HepG2 (cell line): Measurements from ENCODE around the gene NCDN. TPM values are rescaled to one million over a fixed set of nuclear protein-coding genes. Genes with fewer than 3 reads are reported as not detected.

Source experiments
- ATAC-seq: fragments of 200-7000 bp; cut with Tn5 transposase; 3 replicates; pipeline ENCODE4 v1.9.1; 2020; ENCODE audit warnings: mild to moderate bottlenecking, moderate library complexity
- BruUV-seq: library from RNA; stranded (reverse); fragments of 400-500 nt; replicated peaks from 2 replicates; lab custom pipeline; 2021; lab: Mats Ljungman, UMichigan
- CTCF ChIA-PET: fragments of 300-600 bp; formaldehyde crosslinking; extraction: SDS; loops from one replicate; lab custom pipeline; 2021; ENCODE audit warnings: low total read pairs, inconsistent platforms, low intra/inter-chr PET ratio; lab: Yijun Ruan, JAX
- POLR2A ChIA-PET: fragments of 350-600 bp; sonication (Branson Sonifier 250); formaldehyde crosslinking; loops from one replicate; lab custom pipeline; 2020; ENCODE audit warnings: antibody characterized with exemption, inconsistent platforms; lab: Yijun Ruan, JAX
- DNase-seq: peaks from one replicate; pipeline ENCODE4 v3.0.0-alpha.2; 2015; ENCODE audit warnings: low spot score
- FAIRE-seq: peaks from 3 replicates; lab custom pipeline; 2011; peaks lifted over from hg19 to GRCh38; lab: Jason Lieb, UNC
- H2AFZ ChIP-seq: one replicate; pipeline ENCODE4 v1.6.1; 2011; ENCODE audit warnings: low read length, inconsistent platforms
- H3K27ac ChIP-seq: fragments of 300-600 bp; 3 replicates; pipeline ENCODE4 v1.8.0; 2011; ENCODE audit warnings: mixed run types, mild to moderate bottlenecking, mixed read lengths, low read length, inconsistent platforms; ENCODE audit not compliant: insufficient read depth; ENCODE audit errors: extremely low read length
- H3K27me3 ChIP-seq, 2 experiments: fragments of 200-600 bp in 1 of 2; 2 replicates in 1 of 2; 3 replicates in 1 of 2; pipeline versions ENCODE4 v1.6.0 to v1.8.0; 2011; ENCODE audit warnings: low read length in 2 of 2, mild to moderate bottlenecking in 2 of 2, moderate library complexity in 2 of 2, inconsistent platforms in 1 of 2; ENCODE audit not compliant: insufficient read depth in 2 of 2, control insufficient read depth in 1 of 2
- H3K36me3 ChIP-seq, 2 experiments: fragments of 200-600 bp in 1 of 2; replicated peaks in 1 of 2; 2 replicates in 1 of 2; 3 replicates in 1 of 2; pipeline versions ENCODE4 v1.5.1 to v1.8.0; 2011; ENCODE audit warnings: low read length in 2 of 2, inconsistent platforms in 1 of 2; ENCODE audit not compliant: insufficient read depth in 2 of 2, control insufficient read depth in 1 of 2
- H3K4me1 ChIP-seq: 2 replicates; pipeline ENCODE4 v1.5.1; 2012; ENCODE audit warnings: low read length, inconsistent platforms; ENCODE audit not compliant: insufficient read depth
- H3K4me2 ChIP-seq: 2 replicates; pipeline ENCODE4 v1.6.0; 2011; ENCODE audit warnings: low read depth, low read length, inconsistent platforms
- H3K4me3 ChIP-seq, 3 experiments: fragments of 200-600 bp in 1 of 3; sonication (generic), shearing (Covaris generic) in 1 of 3; replicated peaks in 1 of 3; 2 replicates each; pipeline ENCODE4 v1.5.1; 2011 to 2016; ENCODE audit warnings: low read length in 3 of 3, inconsistent platforms in 2 of 3, low read depth in 2 of 3, mild to moderate bottlenecking in 2 of 3, control low read depth in 1 of 3, mixed read lengths in 1 of 3; ENCODE audit not compliant: insufficient read depth in 1 of 3
- H3K79me2 ChIP-seq: one replicate; pipeline ENCODE4 v1.6.1; 2011; ENCODE audit warnings: low read length, inconsistent platforms; ENCODE audit not compliant: insufficient read depth
- H3K9ac ChIP-seq: 2 replicates; pipeline ENCODE4 v1.6.0; 2011; ENCODE audit warnings: mild to moderate bottlenecking, low read depth, low read length, inconsistent platforms; ENCODE audit not compliant: insufficient read depth
- H3K9me3 ChIP-seq: 2 replicates; pipeline ENCODE4 v1.5.1; 2012; ENCODE audit warnings: mild to moderate bottlenecking, low read length
- H4K20me1 ChIP-seq: 2 replicates; pipeline ENCODE4 v1.6.0; 2011; ENCODE audit warnings: inconsistent platforms, mild to moderate bottlenecking, low read length, moderate library complexity; ENCODE audit not compliant: insufficient read depth
- MAFK ChIP-seq, 2 experiments: IDR thresholded peaks in 1 of 2; conservative IDR thresholded peaks in 1 of 2; 2 replicates each; pipeline ENCODE4 v1.6.1; 2011; ENCODE audit warnings: improper control_type of control experiment in 2 of 2, low read length in 2 of 2
- SP140L ChIP-seq: sonication (generic); formaldehyde crosslinking; IDR thresholded peaks from 2 replicates; pipeline ENCODE4 v1.4.0; 2020; ENCODE audit warnings: missing genetic modification reagents, borderline replicate concordance
- ZNF280B ChIP-seq: sonication (generic); formaldehyde crosslinking; IDR thresholded peaks from 2 replicates; pipeline ENCODE4 v1.5.0; 2020; ENCODE audit warnings: missing genetic modification reagents, mild to moderate bottlenecking, borderline replicate concordance
- WGBS: methylation state at CpG from one replicate; pipeline ENCODE4 v1.1.6; 2017; ENCODE audit warnings: low lambda C conversion rate; 5-methylcytosine and 5-hydroxymethylcytosine counted together
- in situ Hi-C: cut with HindIII; loops from 2 replicates; pipeline ENCODE4 v1.10.0; 2017; ENCODE audit warnings: low pct_unique_long_range_greater_than_20kb; ENCODE audit not compliant: extremely low pct_ligation_motif_present
- intact Hi-C: fragments of 100-400 bp; cut with micrococcal nuclease; formaldehyde crosslinking; loops from one replicate; pipeline ENCODE4 v1.10.0; 2022; ENCODE audit not compliant: unreplicated experiment
- polyA plus RNA-seq, 8 experiments: library from polyadenylated mRNA; depleted of rRNA in 3 of 8; stranded (reverse) in 7 of 8; unstranded in 1 of 8; fragments of >200 nt; fragmentation: Illumina TruSeq in 4 of 8; extraction: Trizol in 4 of 8; gene quantifications; 2 replicates each; pipeline versions ENCODE4 v1.2.1 to v1.2.3, GENCODE V29; 2011 to 2016; ENCODE audit warnings: low read depth in 4 of 8, missing spikeins in 1 of 8, mixed read lengths in 1 of 8; ENCODE audit not compliant: insufficient read depth in 1 of 8
- total RNA-seq, 5 experiments: library from RNA; depleted of rRNA; stranded (reverse); fragments of >200 nt; fragmentation: Illumina TruSeq; extraction: Trizol; gene quantifications; 2 replicates each; pipeline ENCODE4 v1.2.3, GENCODE V29; 2016; ENCODE audit warnings: low read depth in 1 of 5

NCDN gene
- total and polyA plus RNA-seq, 2 of the 13 experiments (the other 11 are each of a cell fraction or from before 2014, with no cell fraction given), result 6.6 to 9.3 TPM

GRCh38 chr1:35564037-35564883 lies 6.7 kb downstream of the NCDN start (continued):
- no peak for TF ChIP-seq SP140L

- FAIRE-seq, result no peak
- no peaks in the 10 kb centered on the region for H3K27me3 ChIP-seq
- H3K36me3 ChIP-seq, result peaks cover 7 to 18% of the 10 kb centered on the region in 2 experiments; a peak in 3 of 5 replicates
- no TSS peak for BruUV-seq
- no peak overlapping the region for H3K27ac ChIP-seq
- ChIA-PET CTCF (interaction anchor here (0.9 to 3.4 kb wide), 2 partner anchors 114 to 210 kb away, joined by 3 to 13 read pairs; no protein-coding TSS in a partner anchor), POLR2A (interaction anchor here (0.6 to 1.4 kb wide), 3 partner anchors 8 to 27 kb away, joined by 3 to 7 read pairs (median 5); partner anchors contain the start of gene TFAP2E)
- H3K79me2 ChIP-seq, result no peaks in the 10 kb centered on the region
- in situ Hi-C loops, result loop anchor here (5.0 kb wide), 3 partner anchors 113 to 207 kb away; partner anchors contain the start of gene C1orf216
- no peak for ATAC-seq
- H2AFZ ChIP-seq, result no peak overlapping the region
- DNase-seq, result no peak
- no peak overlapping the region for H3K9ac ChIP-seq
- intact Hi-C loops, result loop anchor here (1.0 kb wide), 1 partner anchor 114 kb away; no protein-coding TSS in a partner anchor
- no peaks in the 10 kb centered on the region for H3K9me3 ChIP-seq
- no peaks in the 10 kb centered on the region for H3K4me1 ChIP-seq
- no peaks in the 10 kb centered on the region for H4K20me1 ChIP-seq
- no peak for TF ChIP-seq MAFK (conservative IDR thresholded peaks at IDR 0.05 in 1 of 2, IDR thresholded peaks at IDR 0.05 in 1 of 2; ENCODE audit: low read length in 2 of 2)
- TF ChIP-seq ZNF280B, result 0 out of 2 replicates have a peak, but pooled peaks have one; percentile 20
- no peak overlapping the region for H3K4me2 ChIP-seq
- H3K4me3 ChIP-seq, result no peak overlapping the region
- WGBS, result 85% methylated on average over 9 of the region's 28 CpGs
These were observed 7.5 kb downstream of the NCDN start for GRCh38 chr1:35564884-35565741.
